ENCODE data around the gene PHLDB1. TPM values are rescaled to one million over a fixed set of nuclear protein-coding genes. Genes with fewer than 3 reads are reported as not detected.

The PHLDB1 gene
- total RNA-seq, 1 experiment from 2014 or later: 37.1 TPM

GRCh38 chr11:118618115-118618990, 10.9 kb downstream of the PHLDB1 start:
- intact Hi-C loops (cut with micrococcal nuclease; ENCODE audit: unreplicated experiment): no loop called here
- Mint-ChIP-seq H3K36me3 (ENCODE audit: insufficient read depth, unreplicated experiment) (peaks cover 41% of the 10 kb centered on the region), H3K27me3 (ENCODE audit: unreplicated experiment) (no peaks in the 10 kb centered on the region), H3K4me1 (ENCODE audit: low read depth, unreplicated experiment) (peaks cover 49% of the 10 kb centered on the region), H3K9me3 (ENCODE audit: low read depth, unreplicated experiment) (no peaks in the 10 kb centered on the region), H3K27ac (ENCODE audit: unreplicated experiment) (no peak overlapping the region), H3K4me3 (ENCODE audit: low read depth, unreplicated experiment) (no peak overlapping the region)
- no TSS peak for BruUV-seq (replicated peaks)
- CTCF ChIA-PET: interaction anchor here (0.9 kb wide), 1 partner anchor 10 kb away, joined by 3 read pairs; the partner anchor contains the start of gene PHLDB1
- no peak for DNase-seq
- no peak for TF ChIP-seq CTCF (IDR thresholded peaks at IDR 0.05; ENCODE audit: unreplicated experiment)

DNA sequence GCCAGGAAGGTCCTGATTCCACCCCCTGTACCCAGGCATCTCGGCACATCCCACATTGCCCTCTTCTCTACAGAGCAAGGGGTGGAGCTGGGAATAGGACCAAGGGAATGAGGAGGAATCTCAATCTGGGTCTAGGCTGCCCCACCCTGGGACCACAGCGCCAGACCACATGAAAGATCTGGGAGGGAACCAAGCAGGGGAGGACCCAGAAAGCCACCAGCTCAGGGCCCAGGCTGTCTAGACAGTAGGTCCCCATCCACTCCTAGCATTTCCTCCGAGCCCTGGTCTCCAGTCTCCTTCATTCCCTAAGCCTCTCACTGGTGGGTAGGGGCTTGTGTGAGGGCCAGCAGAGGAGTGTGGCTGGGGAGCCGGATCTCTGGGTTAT, 11.6 kb downstream of the PHLDB1 start:
- CTCF ChIA-PET: interaction anchor here (0.9 kb wide), 1 partner anchor 11 kb away, joined by 3 read pairs; the partner anchor contains the start of gene PHLDB1
- intact Hi-C loops (cut with micrococcal nuclease; ENCODE audit: unreplicated experiment): no loop called here
- TF ChIP-seq CTCF (IDR thresholded peaks at IDR 0.05; ENCODE audit: unreplicated experiment): no peak
- Mint-ChIP-seq H3K36me3 (ENCODE audit: insufficient read depth, unreplicated experiment) (peaks cover 46% of the 10 kb centered on the region), H3K4me3 (ENCODE audit: low read depth, unreplicated experiment) (no peak overlapping the region), H3K4me1 (ENCODE audit: low read depth, unreplicated experiment) (peaks cover 55% of the 10 kb centered on the region), H3K27me3 (ENCODE audit: unreplicated experiment) (no peaks in the 10 kb centered on the region), H3K9me3 (ENCODE audit: low read depth, unreplicated experiment) (no peaks in the 10 kb centered on the region), H3K27ac (ENCODE audit: unreplicated experiment) (peak overlapping the region; percentile 79)
- BruUV-seq (replicated peaks): no TSS peak
- DNase-seq: no peak

DNA sequence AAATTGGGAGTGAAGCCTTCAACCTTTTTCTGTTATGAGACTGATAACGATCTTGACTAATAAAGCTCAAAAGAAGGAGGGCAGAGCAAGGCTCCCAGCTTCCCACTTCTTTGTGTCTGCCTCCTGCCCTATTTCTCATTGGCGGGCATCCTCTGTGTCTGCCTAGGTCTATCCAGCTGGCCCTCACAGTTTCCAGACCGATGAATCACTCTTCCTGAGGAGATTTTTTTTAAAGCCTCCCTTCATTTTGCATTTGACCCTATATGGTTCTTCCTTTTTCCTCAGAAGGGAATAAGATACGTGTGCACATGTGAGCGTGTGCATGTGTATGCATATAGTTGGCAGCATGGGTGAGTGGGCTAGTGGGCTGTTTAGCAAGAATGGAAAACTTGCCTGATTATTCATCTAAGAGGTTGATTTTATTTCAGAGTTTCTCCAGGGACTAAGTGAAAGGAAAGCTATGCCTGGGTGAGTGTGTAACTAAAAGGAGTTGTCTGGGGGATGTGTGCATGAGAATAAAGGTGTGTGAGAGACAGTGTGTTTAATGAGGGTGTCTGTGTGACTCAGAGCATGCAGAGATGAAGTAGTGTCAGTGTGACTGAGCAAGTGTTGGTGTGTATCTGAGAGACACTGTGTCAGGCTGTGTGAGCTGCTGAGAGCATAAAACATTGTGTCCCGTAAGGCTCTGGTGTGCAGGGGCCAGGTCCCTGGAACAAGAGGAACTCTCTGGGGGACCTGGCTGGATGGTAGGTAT, 12.2 kb downstream of the PHLDB1 start:
- H3K9me3 Mint-ChIP-seq (ENCODE audit: low read depth, unreplicated experiment): no peaks in the 10 kb centered on the region
- peak overlapping the region; percentile 72 for H3K4me3 Mint-ChIP-seq (ENCODE audit: low read depth, unreplicated experiment)
- no peaks in the 10 kb centered on the region for H3K27me3 Mint-ChIP-seq (ENCODE audit: unreplicated experiment)
- H3K36me3 Mint-ChIP-seq (ENCODE audit: insufficient read depth, unreplicated experiment): peaks cover 46% of the 10 kb centered on the region
- DNase-seq: peak; percentile 18
- TF ChIP-seq CTCF (IDR thresholded peaks at IDR 0.05; ENCODE audit: unreplicated experiment): no peak
- BruUV-seq (replicated peaks): no TSS peak
- CTCF ChIA-PET: interaction anchor here (0.9 kb wide), 1 partner anchor 12 kb away, joined by 3 read pairs; the partner anchor contains the start of gene PHLDB1
- peak overlapping the region; percentile 79 for H3K27ac Mint-ChIP-seq (ENCODE audit: unreplicated experiment)
- intact Hi-C loops (cut with micrococcal nuclease; ENCODE audit: unreplicated experiment): no loop called here
- H3K4me1 Mint-ChIP-seq (ENCODE audit: low read depth, unreplicated experiment): peaks cover 55% of the 10 kb centered on the region

- TF ChIP-seq CTCF (IDR thresholded peaks at IDR 0.05; ENCODE audit: unreplicated experiment): no peak
- no peaks in the 10 kb centered on the region for H3K27me3 Mint-ChIP-seq (ENCODE audit: unreplicated experiment)
- no TSS peak for BruUV-seq (replicated peaks)
- peaks cover 48% of the 10 kb centered on the region for H3K4me1 Mint-ChIP-seq (ENCODE audit: low read depth, unreplicated experiment)
- H3K4me3 Mint-ChIP-seq (ENCODE audit: low read depth, unreplicated experiment): peak overlapping the region; percentile 72
- H3K9me3 Mint-ChIP-seq (ENCODE audit: low read depth, unreplicated experiment): no peaks in the 10 kb centered on the region
- CTCF ChIA-PET: interaction anchor here (0.6 to 2.2 kb wide), 7 partner anchors 9 to 40 kb away, joined by 3 to 8 read pairs (median 4); partner anchors contain the start of gene PHLDB1
- H3K36me3 Mint-ChIP-seq (ENCODE audit: insufficient read depth, unreplicated experiment): peaks cover 46% of the 10 kb centered on the region
- intact Hi-C loops (cut with micrococcal nuclease; ENCODE audit: unreplicated experiment): no loop called here
- peak overlapping the region; percentile 79 for H3K27ac Mint-ChIP-seq (ENCODE audit: unreplicated experiment)
- peak; percentile 64 for DNase-seq
Observed at GRCh38 chr11:118620529-118621070, 13.2 kb downstream of the PHLDB1 start.
